Fibroblast of pulmonary artery (primary cell): ENCODE data around the gene BACE1-AS.

Source experiments
- DNase-seq: peaks from one replicate; pipeline ENCODE4 v3.0.0-alpha.2; 2010; ENCODE audit warnings: low read depth
- H3K4me3 ChIP-seq: replicated peaks from 2 replicates; pipeline ENCODE4 v1.5.1; 2011; ENCODE audit warnings: low read depth, mild to moderate bottlenecking, control low read depth, low read length, moderate library complexity
- CTCF ChIP-seq: IDR thresholded peaks from 2 replicates; pipeline ENCODE4 v1.5.1; 2011; ENCODE audit warnings: mild to moderate bottlenecking, control low read depth, low read length, inconsistent platforms; ENCODE audit errors: missing control alignments

The BACE1-AS gene

GRCh38 chr11:117279711-117280376 is 11.3 kb upstream of the BACE1-AS start:
- no peak for TF ChIP-seq CTCF
- no peak overlapping the region for H3K4me3 ChIP-seq
- DNase-seq = peak; percentile 29

DNA sequence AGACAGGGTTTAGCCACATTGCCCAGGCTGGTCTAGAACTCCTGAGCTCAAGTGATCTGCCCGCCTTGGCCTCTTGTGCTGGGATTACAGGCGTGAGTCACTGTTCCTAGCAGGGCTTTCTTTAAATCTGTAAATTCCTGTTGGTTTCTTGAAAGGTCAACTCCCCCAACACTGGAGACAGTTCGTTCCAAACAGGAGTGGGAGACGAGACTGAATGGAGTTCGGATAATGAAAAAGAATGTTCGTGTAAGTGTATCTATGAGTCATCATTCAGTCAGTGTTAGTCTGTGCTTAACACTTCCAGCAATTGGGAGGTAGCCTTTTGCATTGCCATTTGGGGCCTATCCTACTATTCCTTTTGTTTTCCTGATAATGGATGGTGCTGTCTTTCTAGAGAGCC is 10.0 kb upstream of the BACE1-AS start:
- DNase-seq = peak; percentile 99
- TF ChIP-seq CTCF = no peak
- H3K4me3 ChIP-seq = no peak overlapping the region

DNA sequence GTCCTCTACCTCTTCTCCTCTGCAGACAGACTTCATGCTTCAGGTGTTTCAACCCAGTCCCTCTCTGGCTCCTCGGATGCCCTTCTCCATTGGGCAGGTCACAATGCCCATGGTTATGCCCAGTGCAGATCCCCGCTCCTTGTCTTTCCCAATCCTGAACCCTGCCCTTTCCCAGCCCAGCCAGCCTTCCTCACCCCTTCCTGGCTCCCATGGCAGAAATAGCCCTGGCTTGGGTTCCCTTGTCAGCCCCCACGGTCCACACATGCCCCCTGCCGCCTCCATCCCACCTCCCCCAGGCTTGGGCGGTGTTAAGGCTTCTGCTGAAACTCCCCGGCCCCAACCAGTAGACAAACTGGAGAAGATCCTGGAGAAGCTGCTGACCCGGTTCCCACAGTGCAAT is 9.3 kb upstream of the BACE1-AS start:
- no peak overlapping the region for H3K4me3 ChIP-seq
- no peak for DNase-seq
- no peak for TF ChIP-seq CTCF

DNA sequence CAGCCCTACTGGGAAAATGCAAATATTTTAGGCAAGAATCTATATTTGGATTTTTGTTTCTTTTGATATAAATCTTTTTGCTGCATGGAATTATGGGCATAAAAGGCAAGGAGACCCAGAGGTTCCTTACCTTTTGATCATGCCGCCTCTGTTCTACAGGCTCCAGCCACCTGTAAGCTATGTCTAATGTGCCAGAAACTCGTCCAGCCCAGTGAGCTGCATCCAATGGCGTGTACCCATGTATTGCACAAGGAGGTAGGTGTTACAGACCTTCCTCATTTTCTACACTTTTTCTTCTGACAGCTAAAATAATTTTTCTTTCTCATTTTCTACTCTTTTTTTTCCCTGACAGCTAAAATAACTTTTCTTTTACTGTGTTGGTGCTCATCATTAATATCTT is 8.2 kb upstream of the BACE1-AS start:
- DNase-seq = no peak
- TF ChIP-seq CTCF = no peak

DNA sequence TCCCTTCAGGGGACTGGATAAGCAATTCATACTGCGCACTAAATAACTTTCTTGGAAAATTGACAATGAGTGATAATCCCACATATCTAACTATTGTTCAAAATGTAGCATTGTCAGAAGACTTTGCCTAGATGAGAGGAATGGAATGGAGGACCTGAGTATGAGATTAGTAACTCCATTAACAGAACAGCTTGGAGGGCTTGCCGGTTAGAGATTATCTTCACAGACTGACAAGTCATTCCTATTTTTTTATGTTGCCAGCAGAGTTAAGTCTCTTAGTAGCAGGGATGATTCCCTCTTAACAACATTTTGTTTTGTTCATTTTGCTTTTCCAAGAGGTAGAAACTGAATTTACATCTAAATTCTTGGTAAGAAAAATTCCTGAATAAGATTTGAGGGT is 7.1 kb upstream of the BACE1-AS start:
- H3K4me3 ChIP-seq = no peak overlapping the region
- DNase-seq = no peak
- no peak for TF ChIP-seq CTCF

More for the DNA sequence above, 8.2 kb upstream of the BACE1-AS start:
- H3K4me3 ChIP-seq = no peak overlapping the region

DNA sequence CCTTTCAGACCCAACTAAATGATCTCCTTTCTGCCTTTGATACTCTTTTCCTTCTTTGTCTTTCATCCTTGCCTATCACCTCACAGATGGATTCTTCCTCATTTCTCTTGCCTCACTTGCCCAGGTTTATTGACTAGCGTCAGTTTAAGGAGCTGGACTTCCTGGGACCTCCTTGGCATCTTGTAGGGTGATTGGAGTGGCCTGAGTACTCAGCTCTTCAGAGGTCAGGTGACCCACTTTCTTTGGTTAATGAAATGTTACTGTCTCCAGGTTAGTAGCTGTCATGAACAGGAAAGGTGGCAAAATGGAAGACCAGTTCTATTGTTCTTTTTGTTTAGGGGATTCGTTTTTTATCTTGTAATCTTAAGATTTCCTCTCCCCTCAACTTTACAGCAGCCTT is 4.6 kb upstream of the BACE1-AS start:
- no peak for DNase-seq
- no peak for TF ChIP-seq CTCF
- H3K4me3 ChIP-seq = no peak overlapping the region

- no peak for TF ChIP-seq CTCF
- no peak overlapping the region for H3K4me3 ChIP-seq
- no peak for DNase-seq
Measured at GRCh38 chr11:117287668-117288067, 3.5 kb upstream of the BACE1-AS start.
